Middle frontal gyrus (tissue), 1 donor: ENCODE measurements around the gene DAAM1.

ENCODE experiments used
- DNase-seq: peaks from one replicate; pipeline ENCODE4 v3.0.0-alpha.2; 2015; ENCODE audit warnings: low spot score; ENCODE audit errors: extremely low spot score

DAAM1 gene

GRCh38 chr14:59254146-59254910 is 65.9 kb downstream of the DAAM1 start:
- no peak for DNase-seq

DNA sequence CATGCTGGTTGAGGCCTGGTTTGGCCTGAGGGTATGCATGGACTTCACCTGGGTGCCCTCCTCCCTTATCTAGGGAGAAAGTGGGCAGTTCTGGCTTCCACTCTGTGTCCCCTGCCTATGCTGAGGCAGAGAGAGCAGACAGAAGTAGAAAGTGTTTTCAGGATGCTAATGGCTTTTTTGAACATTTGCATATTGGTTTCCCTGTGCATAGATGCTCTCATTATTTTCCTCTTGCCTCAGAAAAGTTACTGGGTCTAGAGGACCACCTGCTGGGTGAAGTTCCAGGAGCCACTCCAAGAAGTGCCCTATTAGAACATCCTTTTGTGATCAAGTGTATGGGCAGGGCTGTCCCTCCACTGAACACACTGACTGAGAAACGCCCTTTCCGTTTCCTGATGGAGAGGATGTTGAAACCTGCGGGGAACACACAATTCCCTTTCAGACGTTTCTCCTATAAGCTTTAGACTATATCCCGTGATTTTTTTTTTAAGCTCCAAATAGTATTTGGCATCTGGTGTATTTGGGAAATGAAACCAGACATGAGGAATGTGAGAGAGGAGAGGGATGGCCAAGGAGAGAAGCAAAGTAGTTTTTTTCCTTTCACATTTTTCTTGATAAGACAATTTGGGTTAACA is 66.6 kb downstream of the DAAM1 start:
- no peak for DNase-seq

DNA sequence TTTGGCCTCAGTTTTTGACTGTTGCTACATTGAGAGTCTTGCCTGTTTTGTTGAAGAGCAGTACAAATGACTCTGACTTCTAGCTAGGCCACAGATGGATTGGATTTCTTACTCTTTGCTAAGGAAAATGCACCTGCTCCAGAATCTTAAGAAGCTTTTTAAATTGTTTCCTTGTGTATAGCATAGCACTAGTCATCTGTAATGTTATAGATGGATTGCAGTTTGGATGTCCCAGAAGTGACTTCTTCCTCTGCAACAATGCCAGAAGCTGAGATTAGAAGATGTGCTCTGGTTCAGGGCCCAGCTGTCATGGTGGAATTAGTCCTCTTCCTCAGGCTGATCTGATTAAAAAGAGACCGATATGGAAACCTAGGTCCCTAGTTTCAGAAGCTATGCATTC is 67.9 kb downstream of the DAAM1 start:
- DNase-seq: no peak

DNA sequence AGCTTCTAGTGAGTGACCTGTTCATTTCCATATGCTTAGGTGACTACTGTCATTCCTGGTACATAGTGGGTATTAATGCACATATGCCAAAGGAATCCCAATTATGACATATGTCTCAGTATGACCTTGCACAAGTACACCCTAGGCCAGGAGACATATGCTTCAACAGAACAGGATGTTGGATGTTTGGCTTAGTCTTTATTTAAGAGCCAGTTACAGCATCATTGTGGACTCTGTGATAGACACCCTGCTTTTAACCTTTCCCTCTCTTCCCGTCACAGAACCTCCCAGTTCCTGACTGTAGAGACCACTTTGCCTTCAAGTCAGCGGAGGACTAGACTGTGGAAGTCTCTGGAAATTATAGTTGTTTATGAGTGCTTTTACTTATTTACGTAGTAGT is 72.9 kb downstream of the DAAM1 start:
- DNase-seq: no peak

GRCh38 chr14:59262717-59263454 is 74.4 kb downstream of the DAAM1 start:
- no peak for DNase-seq

GRCh38 chr14:59265808-59266207 is 77.3 kb downstream of the DAAM1 start:
- DNase-seq: no peak

DNA sequence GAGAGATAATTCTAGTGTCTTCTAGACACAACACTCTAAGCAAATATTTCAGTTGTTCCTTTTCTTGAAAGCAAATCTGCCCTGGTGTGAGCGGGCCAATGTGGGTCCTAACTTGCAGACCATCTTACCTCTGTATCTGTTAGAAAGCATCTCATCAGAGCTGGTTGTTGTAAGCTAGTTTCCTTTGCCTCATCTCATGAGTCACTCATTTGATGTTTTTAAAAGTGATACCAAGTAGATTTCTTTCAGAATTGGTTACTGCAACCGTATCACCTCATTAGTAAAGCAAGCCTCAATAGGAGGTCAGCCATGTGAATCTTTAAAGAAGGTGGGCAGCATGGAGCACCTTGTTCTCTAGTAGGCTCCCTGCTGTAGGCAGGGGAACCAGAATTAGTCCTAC is 78.6 kb downstream of the DAAM1 start:
- DNase-seq: no peak

- no peak for DNase-seq
These were observed 79.5 kb downstream of the DAAM1 start for GRCh38 chr14:59268011-59268410.

DNA sequence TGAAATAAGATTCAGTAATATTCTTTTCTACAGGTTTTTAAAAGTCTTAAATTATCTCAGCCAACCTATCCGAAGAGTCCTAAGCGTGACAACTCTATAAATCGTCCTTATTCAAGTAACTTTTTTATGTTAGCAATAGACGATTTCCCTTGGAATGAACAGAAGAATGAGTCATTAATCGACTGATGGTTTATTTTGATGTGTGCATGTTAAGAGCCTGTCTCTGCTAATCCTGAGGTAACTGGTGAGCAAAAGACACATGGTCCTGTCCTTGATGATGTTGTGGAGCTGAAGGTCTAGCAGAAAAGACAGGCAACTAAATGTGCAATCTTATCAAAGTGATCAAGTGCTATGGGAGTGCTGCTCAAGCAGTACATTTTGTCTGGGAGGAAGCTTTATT is 80.4 kb downstream of the DAAM1 start:
- DNase-seq: no peak

GRCh38 chr14:59269466-59269865 is 81.0 kb downstream of the DAAM1 start:
- no peak for DNase-seq

GRCh38 chr14:59271256-59271655 is 82.8 kb downstream of the DAAM1 start:
- DNase-seq: no peak

GRCh38 chr14:59271734-59272133 is 83.3 kb downstream of the DAAM1 start:
- DNase-seq: no peak

DNA sequence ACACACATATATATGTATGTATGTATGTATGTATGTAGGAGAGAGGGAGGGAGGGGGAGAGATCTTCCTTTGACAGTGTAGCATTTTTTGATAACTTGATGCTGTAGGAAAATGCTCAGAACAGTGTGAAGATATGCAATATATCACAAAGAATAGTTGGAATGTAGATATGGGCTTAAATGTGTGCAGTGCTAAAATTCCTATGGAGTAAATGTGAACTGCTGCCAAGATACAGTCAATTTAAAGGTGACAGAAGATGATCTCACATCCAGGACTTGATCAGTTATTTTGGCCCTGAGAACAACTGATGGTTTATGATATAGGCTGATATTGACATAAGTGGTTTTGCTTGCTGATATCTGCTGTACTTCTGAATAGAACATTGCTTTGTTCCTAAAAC is 84.2 kb downstream of the DAAM1 start:
- DNase-seq: no peak

- DNase-seq: no peak
These were observed 85.3 kb downstream of the DAAM1 start for GRCh38 chr14:59273737-59274136.

GRCh38 chr14:59274991-59275391 is 86.5 kb downstream of the DAAM1 start:
- DNase-seq: no peak

DNA sequence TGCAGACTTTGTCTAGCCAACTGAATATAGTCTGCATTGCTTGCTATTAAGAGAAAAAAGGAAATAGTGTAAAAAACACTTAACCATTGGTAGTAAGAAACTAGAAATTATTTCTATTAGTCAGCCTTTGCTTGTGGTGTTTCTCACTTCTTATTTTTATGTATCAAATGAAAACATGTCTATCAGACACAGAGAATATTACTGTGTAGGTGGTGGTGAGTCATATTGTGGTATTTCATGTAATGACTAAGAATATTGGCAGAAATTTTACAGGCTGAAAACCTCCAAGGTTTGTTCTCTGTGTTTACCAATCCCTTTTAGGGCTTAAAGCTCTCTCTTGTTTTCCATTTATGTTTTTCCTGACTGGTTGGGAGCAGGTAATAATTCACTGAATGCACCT is 87.2 kb downstream of the DAAM1 start:
- no peak for DNase-seq

DNA sequence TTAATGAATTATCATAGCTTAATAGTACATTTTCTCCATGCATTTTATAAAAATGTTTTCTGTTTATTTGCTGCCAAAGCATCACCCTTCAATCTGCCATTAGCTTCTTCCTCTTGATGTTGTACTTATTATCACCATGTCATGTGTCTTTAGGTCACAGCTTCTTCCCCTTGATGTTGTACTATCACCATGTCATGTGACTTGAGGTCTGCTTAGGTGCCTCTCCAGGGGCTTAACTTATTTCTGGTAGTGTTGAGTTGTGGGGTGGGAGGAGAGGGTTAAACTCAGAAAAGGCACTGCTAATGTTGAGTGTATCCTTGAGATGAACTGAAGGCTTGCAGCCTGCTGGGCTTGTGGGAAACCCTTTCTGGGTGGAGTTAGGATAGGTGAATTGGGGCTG is 87.8 kb downstream of the DAAM1 start:
- DNase-seq: no peak

DNA sequence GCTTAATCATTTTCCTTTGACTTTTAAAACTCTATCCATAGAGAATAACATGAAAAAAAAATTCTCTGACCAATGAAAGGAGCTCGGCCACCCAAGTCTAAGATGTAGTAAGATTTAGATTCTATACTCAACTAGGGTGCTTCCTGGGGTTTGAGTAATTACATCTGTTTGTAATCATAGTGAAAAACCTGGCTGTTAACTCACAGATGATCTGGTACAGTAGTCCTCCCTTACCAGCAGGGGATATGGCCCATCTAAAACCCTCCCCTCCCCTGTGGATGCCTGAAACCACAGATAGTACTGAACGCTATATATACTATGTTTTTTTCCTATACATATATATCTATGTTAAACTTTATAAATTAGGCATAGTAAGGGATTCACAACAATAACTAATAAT is 89.2 kb downstream of the DAAM1 start:
- no peak for DNase-seq

- DNase-seq: no peak
These were observed 89.6 kb downstream of the DAAM1 start for GRCh38 chr14:59278111-59278510.

GRCh38 chr14:59280961-59281360 is 92.5 kb downstream of the DAAM1 start:
- no peak for DNase-seq

- DNase-seq: no peak
These were observed 93.3 kb downstream of the DAAM1 start for GRCh38 chr14:59281609-59282377.

DNA sequence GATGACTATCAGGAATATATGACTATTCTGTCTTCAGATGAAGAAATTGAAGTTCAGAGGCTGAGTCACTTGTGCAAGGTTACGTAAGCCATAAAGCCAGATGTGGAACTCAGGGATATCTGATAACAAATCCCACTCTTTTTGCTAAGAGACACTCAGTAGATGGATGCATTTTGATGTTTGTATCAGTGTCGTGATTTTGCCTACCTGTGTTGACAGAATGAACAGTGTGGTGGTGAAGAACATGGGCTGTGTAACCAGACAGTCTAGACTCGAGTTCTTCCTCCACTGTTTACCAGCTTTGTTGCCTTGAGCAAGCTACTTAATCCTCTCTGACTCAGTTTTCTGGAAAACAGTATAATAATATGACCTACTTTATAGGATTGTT is 93.9 kb downstream of the DAAM1 start:
- DNase-seq: no peak
